NT2/D1 (cell line): ENCODE measurements around the gene PAPSS2.

ENCODE experiments used
- YY1 ChIP-seq: IDR thresholded peaks from 2 replicates; pipeline ENCODE4 v1.6.1; 2011; ENCODE audit not compliant: insufficient read length, insufficient read depth
- ZNF274 ChIP-seq: IDR thresholded peaks from 2 replicates; pipeline ENCODE4 v1.6.1; 2011; ENCODE audit warnings: mild to moderate bottlenecking, low read depth, low read length

DNA sequence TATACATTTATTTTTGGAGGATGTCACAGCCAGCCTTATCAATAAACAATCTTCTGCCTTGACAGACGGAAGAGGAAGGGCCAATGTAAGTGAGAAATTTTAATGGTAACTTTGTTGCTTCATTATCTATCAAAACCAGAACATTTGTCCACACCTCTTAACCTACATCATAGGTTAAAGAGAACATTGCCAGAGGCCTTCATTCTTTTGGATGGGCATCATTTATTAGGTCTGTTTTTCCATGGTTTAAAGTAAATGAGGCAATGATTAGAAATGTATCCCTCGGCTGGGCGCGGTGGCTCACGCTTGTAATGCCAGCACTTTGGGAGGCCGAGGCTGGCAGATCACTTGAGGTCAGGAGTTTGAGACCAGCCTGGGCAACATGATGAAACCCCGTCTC is 29.5 kb upstream of the PAPSS2 start:
- TF ChIP-seq ZNF274 (no peak), YY1 (no peak)
